HG03196 (cell line): ENCODE data around the gene MYL11.

ENCODE experiments used
- ATAC-seq: cut with Tn5 transposase; IDR thresholded peaks from one replicate; pipeline ENCODE4 v1.9.1; 2021; ENCODE audit not compliant: unreplicated experiment

MYL11 gene

GRCh38 chr16:30369938-30370455 lies 4.6 kb upstream of the MYL11 start:
- peak; percentile 8 for ATAC-seq

GRCh38 chr16:30370456-30371247 lies 4.0 kb upstream of the MYL11 start, which contains the start of gene TBC1D10B:
Gene TBC1D10B, minus strand, starts transcription at chr16:30370494. Its CDS starts 311 bp downstream, at chr16:30370183.
- ATAC-seq: peak; percentile 69

- no peak for ATAC-seq
Measured at GRCh38 chr16:30371248-30371816, 3.3 kb upstream of the MYL11 start.

- ATAC-seq: no peak
Measured at GRCh38 chr16:30372038-30372712, 2.4 kb upstream of the MYL11 start.

- no peak for ATAC-seq
Measured at GRCh38 chr16:30372725-30373124, 1.9 kb upstream of the MYL11 start.

GRCh38 chr16:30375864-30376263 lies 1.3 kb downstream of the MYL11 start:
- no peak for ATAC-seq

GRCh38 chr16:30376461-30376902 lies 1.9 kb downstream of the MYL11 start:
- ATAC-seq: no peak

GRCh38 chr16:30377050-30377811 lies 2.6 kb downstream of the MYL11 start:
- no peak for ATAC-seq

- ATAC-seq: peak; percentile 29
Measured at GRCh38 chr16:30377812-30378235, 3.2 kb downstream of the MYL11 start.

GRCh38 chr16:30378236-30379157 lies 3.9 kb downstream of the MYL11 start:
- ATAC-seq: peak; percentile 86

GRCh38 chr16:30379158-30379783 lies 4.7 kb downstream of the MYL11 start:
- ATAC-seq: peak; percentile 1

GRCh38 chr16:30380072-30380802 lies 5.6 kb downstream of the MYL11 start:
- no peak for ATAC-seq

GRCh38 chr16:30380803-30381208 lies 6.2 kb downstream of the MYL11 start:
- ATAC-seq: no peak

- ATAC-seq: no peak
Measured at GRCh38 chr16:30381291-30382041, 6.9 kb downstream of the MYL11 start.

GRCh38 chr16:30382111-30382881 lies 7.7 kb downstream of the MYL11 start, which contains the start of gene SEPTIN1:
Gene SEPTIN1, minus strand, starts transcription at chr16:30382561. Its CDS starts 19 bp downstream, at chr16:30382542.
- ATAC-seq: no peak

GRCh38 chr16:30383521-30383920 lies 8.9 kb downstream of the MYL11 start:
- no peak for ATAC-seq

- no peak for ATAC-seq
Measured at GRCh38 chr16:30394592-30395154, 20.1 kb downstream of the MYL11 start.
